Erythroblast (primary cell): ENCODE data around the gene SH2D3A.

Source experiments
- GATA1 ChIP-seq: IDR thresholded peaks from 2 replicates; pipeline ENCODE4 v1.6.1; 2011; ENCODE audit warnings: low read depth, mild to moderate bottlenecking, control low read depth, low read length, moderate library complexity
- POLR2A ChIP-seq: IDR thresholded peaks from 2 replicates; pipeline ENCODE4 v1.6.1; 2011; ENCODE audit warnings: mild to moderate bottlenecking, low read length

DNA sequence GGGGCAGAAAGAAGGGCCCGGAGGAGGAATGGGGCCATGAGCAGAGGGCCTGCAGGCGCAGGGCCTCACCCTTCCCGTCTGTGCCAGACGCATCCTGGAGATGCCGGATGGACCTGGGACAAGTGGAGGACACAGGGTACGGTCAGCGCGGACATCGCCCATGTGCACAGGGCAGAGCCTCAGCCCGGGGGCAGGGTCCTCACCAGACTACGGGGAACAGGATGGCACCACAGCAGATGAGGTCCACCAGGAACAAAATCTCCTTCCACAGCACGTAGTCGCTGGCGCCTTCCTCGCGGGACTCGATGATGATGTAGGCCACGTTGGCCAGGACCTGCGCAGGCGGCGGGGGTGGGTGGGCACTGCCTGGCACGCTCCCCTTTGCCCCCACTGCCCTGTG is 35.4 kb downstream of the SH2D3A start:
- TF ChIP-seq POLR2A (no peak), GATA1 (no peak)
